ENCODE results near the gene CFTR.
"Not testable (repeated sequence)": the region's sequence is repeated elsewhere in the genome, so short reads cannot be mapped to it uniquely, and the experiment has no call there.

Gene CFTR

GRCh38 chr7:117458977-117459583 is 20.7 kb upstream of the CFTR start:
- H3K4me3 ChIP-seq (ENCODE audit: low read depth, low read length): no peak overlapping the region
- in situ Hi-C loops (cut with HindIII; ENCODE audit: low sequenced_read_pairs): no loop called here
- TF ChIP-seq, protein P1, sequence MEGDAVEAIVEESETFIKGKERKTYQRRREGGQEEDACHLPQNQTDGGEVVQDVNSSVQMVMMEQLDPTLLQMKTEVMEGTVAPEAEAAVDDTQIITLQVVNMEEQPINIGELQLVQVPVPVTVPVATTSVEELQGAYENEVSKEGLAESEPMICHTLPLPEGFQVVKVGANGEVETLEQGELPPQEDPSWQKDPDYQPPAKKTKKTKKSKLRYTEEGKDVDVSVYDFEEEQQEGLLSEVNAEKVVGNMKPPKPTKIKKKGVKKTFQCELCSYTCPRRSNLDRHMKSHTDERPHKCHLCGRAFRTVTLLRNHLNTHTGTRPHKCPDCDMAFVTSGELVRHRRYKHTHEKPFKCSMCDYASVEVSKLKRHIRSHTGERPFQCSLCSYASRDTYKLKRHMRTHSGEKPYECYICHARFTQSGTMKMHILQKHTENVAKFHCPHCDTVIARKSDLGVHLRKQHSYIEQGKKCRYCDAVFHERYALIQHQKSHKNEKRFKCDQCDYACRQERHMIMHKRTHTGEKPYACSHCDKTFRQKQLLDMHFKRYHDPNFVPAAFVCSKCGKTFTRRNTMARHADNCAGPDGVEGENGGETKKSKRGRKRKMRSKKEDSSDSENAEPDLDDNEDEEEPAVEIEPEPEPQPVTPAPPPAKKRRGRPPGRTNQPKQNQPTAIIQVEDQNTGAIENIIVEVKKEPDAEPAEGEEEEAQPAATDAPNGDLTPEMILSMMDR (IDR thresholded peaks at IDR 0.05; ENCODE audit: low read depth, low read length): peak; percentile 59

DNA sequence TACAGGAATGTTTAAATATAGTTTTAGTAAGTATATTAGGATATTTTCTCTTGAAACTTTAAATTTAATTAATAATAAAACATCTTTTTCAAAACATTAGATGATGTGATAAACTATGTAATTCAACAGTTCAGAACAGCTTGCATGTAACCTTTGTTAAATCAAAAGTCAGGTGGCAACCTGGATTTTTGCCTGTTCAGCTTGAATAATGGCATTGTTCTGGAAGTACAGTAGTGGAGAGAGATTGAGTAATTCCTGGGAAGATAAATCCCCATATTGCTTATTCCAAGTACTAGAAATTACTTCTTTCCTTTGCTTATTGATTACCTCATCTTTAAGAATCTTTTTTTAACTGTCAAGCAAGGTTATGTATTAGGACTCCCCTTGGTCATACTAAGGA is 20.1 kb upstream of the CFTR start:
- TF ChIP-seq, protein P1 (IDR thresholded peaks at IDR 0.05; ENCODE audit: low read depth, low read length): no peak

More at GRCh38 chr7:117458977-117459583, 20.7 kb upstream of the CFTR start:
- DNase-seq (ENCODE audit: low read depth, low spot score): peak; percentile 35

DNA sequence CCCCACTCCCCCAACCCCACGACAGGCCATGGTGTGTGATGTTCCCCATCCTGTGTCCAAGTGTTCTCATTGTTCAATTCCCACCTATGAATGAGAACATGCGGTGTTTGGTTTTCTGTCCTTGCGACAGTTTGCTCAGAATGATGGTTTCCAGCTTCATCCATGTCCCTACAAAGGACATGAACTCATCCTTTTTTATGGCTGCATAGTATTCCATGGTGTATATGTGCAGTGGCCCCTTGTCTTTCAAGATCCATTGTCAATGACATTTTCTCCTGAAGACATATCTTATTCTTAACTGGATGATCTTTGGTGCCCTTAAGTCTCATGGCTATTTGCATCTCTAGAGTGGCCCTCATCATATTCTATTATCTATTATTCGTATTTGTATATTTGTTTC is 19.0 kb upstream of the CFTR start:
- in situ Hi-C loops (cut with HindIII; ENCODE audit: low sequenced_read_pairs): not testable (repeated sequence)

More for the DNA sequence above, 20.1 kb upstream of the CFTR start:
- in situ Hi-C loops (cut with HindIII; ENCODE audit: low sequenced_read_pairs): no loop called here
- no peak overlapping the region for H3K4me3 ChIP-seq (ENCODE audit: low read depth, low read length)
- DNase-seq (ENCODE audit: low read depth, low spot score): no peak

DNA sequence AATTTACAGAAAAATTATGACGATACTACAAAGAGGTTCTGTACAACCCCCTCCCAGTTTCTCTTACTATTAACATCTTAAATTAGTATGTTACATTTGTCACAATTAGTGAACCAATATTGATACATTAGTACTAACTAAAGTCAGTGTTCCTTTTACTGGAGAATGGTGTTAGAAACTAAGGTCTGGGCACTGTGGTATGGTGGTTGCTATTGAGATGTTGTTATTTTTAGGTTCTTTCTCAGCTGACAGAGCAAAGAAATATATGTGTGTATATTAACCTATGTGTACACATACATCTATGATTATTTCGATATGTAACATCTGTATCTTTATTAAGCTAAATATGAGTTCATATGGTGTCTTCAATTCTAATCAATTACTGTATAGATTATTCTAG is 11.7 kb upstream of the CFTR start:
- no peak for DNase-seq (ENCODE audit: low read depth, low spot score)
- TF ChIP-seq, protein P1 (IDR thresholded peaks at IDR 0.05; ENCODE audit: low read depth, low read length): no peak
- no peak overlapping the region for H3K4me3 ChIP-seq (ENCODE audit: low read depth, low read length)
- in situ Hi-C loops (cut with HindIII; ENCODE audit: low sequenced_read_pairs): no loop called here

More for the DNA sequence above, 19.0 kb upstream of the CFTR start:
- DNase-seq (ENCODE audit: low read depth, low spot score); H3K4me3 ChIP-seq (ENCODE audit: low read depth, low read length): not testable (repeated sequence)

DNA sequence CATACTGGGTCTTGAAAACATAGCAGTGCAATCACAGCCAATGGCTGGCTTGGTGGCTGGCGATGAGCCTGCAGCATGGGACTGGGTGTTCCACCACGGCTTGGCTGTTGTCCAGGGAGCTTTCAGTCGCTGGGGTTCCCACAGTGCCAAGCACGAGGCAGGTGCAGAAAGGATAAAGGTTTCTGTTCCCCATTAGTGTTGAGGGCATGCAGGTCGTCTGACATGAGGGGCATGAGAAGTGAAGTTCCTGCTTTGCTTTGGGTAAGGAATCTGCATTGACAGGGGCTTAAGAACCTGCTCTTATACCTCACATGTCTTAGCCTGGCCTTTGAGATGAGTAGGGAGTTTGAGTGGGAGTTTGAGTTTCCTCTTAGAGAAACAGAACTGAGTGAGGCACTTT is 9.0 kb upstream of the CFTR start:
- in situ Hi-C loops (cut with HindIII; ENCODE audit: low sequenced_read_pairs): no loop called here
- no peak overlapping the region for H3K4me3 ChIP-seq (ENCODE audit: low read depth, low read length)
- TF ChIP-seq, protein P1 (IDR thresholded peaks at IDR 0.05; ENCODE audit: low read depth, low read length): no peak
- no peak for DNase-seq (ENCODE audit: low read depth, low spot score)

- TF ChIP-seq, protein P1 (IDR thresholded peaks at IDR 0.05; ENCODE audit: low read depth, low read length): no peak
Measured at GRCh38 chr7:117472335-117472734, 7.5 kb upstream of the CFTR start.

GRCh38 chr7:117476557-117477215 is 3.1 kb upstream of the CFTR start:
- in situ Hi-C loops (cut with HindIII; ENCODE audit: low sequenced_read_pairs): no loop called here
- no peak for DNase-seq (ENCODE audit: low read depth, low spot score)
- TF ChIP-seq, protein P1 (IDR thresholded peaks at IDR 0.05; ENCODE audit: low read depth, low read length): no peak
- H3K4me3 ChIP-seq (ENCODE audit: low read depth, low read length): no peak overlapping the region

More at GRCh38 chr7:117472335-117472734, 7.5 kb upstream of the CFTR start:
- in situ Hi-C loops (cut with HindIII; ENCODE audit: low sequenced_read_pairs): no loop called here
- H3K4me3 ChIP-seq (ENCODE audit: low read depth, low read length): no peak overlapping the region
- DNase-seq (ENCODE audit: low read depth, low spot score): no peak
